ENCODE measurements around the gene TAS2R3.
A peak's percentile ranks its signal among the peaks of the same experiment; 100 is the strongest.

TAS2R3 gene

GRCh38 chr7:141785706-141786552 is 22.0 kb downstream of the TAS2R3 start:
- Histone ChIP-seq H3K9me3 (ENCODE audit: severe bottlenecking) (no peaks in the 10 kb centered on the region), H3K36me3 (ENCODE audit: low read depth) (no peaks in the 10 kb centered on the region; the same call in 1 of the 2 replicates), H3K27me3 (ENCODE audit: insufficient read depth, poor library complexity, severe bottlenecking) (no peaks in the 10 kb centered on the region), H3K27ac (ENCODE audit: poor library complexity, severe bottlenecking) (no peak overlapping the region), H3K4me3 (ENCODE audit: severe bottlenecking) (no peak overlapping the region), H3K4me1 (ENCODE audit: insufficient read depth, poor library complexity, severe bottlenecking) (no peaks in the 10 kb centered on the region)
- TF ChIP-seq CTCF (IDR thresholded peaks at IDR 0.05; ENCODE audit: poor library complexity, severe bottlenecking) = peak; percentile 92
- ATAC-seq (ENCODE audit: low read depth) = peak; percentile 67; the same call in 1 of the 3 replicates
- no peak for DNase-seq (ENCODE audit: low spot score)

GRCh38 chr7:141788296-141788695 is 24.4 kb downstream of the TAS2R3 start:
- Histone ChIP-seq H3K4me1 (ENCODE audit: insufficient read depth, poor library complexity, severe bottlenecking) (no peaks in the 10 kb centered on the region), H3K27me3 (ENCODE audit: insufficient read depth, poor library complexity, severe bottlenecking) (no peaks in the 10 kb centered on the region), H3K4me3 (ENCODE audit: severe bottlenecking) (no peak overlapping the region), H3K9me3 (ENCODE audit: severe bottlenecking) (no peaks in the 10 kb centered on the region), H3K36me3 (ENCODE audit: low read depth) (no peaks in the 10 kb centered on the region; the same call in 1 of the 2 replicates), H3K27ac (ENCODE audit: poor library complexity, severe bottlenecking) (no peak overlapping the region)
- DNase-seq (ENCODE audit: low spot score) (no peak), ATAC-seq (ENCODE audit: low read depth) (no peak)
- TF ChIP-seq CTCF (IDR thresholded peaks at IDR 0.05; ENCODE audit: poor library complexity, severe bottlenecking) = no peak

GRCh38 chr7:141789917-141790316 is 26.0 kb downstream of the TAS2R3 start, which contains the start of gene TAS2R5:
TAS2R5 (plus strand) TSS chr7:141790217; CDS start chr7:141790362, 145 bp downstream.
- no peak for ATAC-seq (ENCODE audit: low read depth)
- H3K4me3 ChIP-seq (ENCODE audit: severe bottlenecking) = no peak within 1 kb of the TSS

GRCh38 chr7:141792526-141792925 is 28.6 kb downstream of the TAS2R3 start:
- no peaks in the 10 kb centered on the region for H3K4me1 ChIP-seq (ENCODE audit: insufficient read depth, poor library complexity, severe bottlenecking)
- TF ChIP-seq CTCF (IDR thresholded peaks at IDR 0.05; ENCODE audit: poor library complexity, severe bottlenecking) = no peak
- H3K9me3 ChIP-seq (ENCODE audit: severe bottlenecking) = no peaks in the 10 kb centered on the region
- H3K27ac ChIP-seq (ENCODE audit: poor library complexity, severe bottlenecking) = no peak overlapping the region
- H3K4me3 ChIP-seq (ENCODE audit: severe bottlenecking) = no peak overlapping the region
- H3K27me3 ChIP-seq (ENCODE audit: insufficient read depth, poor library complexity, severe bottlenecking) = no peaks in the 10 kb centered on the region
- no peaks in the 10 kb centered on the region; the same call in 1 of the 2 replicates for H3K36me3 ChIP-seq (ENCODE audit: low read depth)
- DNase-seq (ENCODE audit: low spot score) = no peak
- ATAC-seq (ENCODE audit: low read depth) = no peak

More at GRCh38 chr7:141789917-141790316, 26.0 kb downstream of the TAS2R3 start, which contains the start of gene TAS2R5:
- no peak within 1 kb of the TSS for H3K27ac ChIP-seq (ENCODE audit: poor library complexity, severe bottlenecking)
- H3K27me3 ChIP-seq (ENCODE audit: insufficient read depth, poor library complexity, severe bottlenecking) = no peaks in the 10 kb centered on the region
- no peak for DNase-seq (ENCODE audit: low spot score)
- no peaks in the 10 kb centered on the region for H3K4me1 ChIP-seq (ENCODE audit: insufficient read depth, poor library complexity, severe bottlenecking)
- TF ChIP-seq CTCF (IDR thresholded peaks at IDR 0.05; ENCODE audit: poor library complexity, severe bottlenecking) = no peak
- H3K36me3 ChIP-seq (ENCODE audit: low read depth) = no peaks in the 10 kb centered on the region; the same call in 1 of the 2 replicates
- no peaks in the 10 kb centered on the region for H3K9me3 ChIP-seq (ENCODE audit: severe bottlenecking)

Measured in RWPE2 (cell line).